LNCAP (cell line): ENCODE measurements around the gene TRAP1.

Experiments used
- TF ChIP-seq, protein P1 (sequence below): fragments of 450-650 bp; IDR thresholded peaks from 2 replicates; pipeline ENCODE4 v1.5.1; 2017; ENCODE audit warnings: mild to moderate bottlenecking

Gene TRAP1

GRCh38 chr16:3618769-3619141, 98.6 kb downstream of the TRAP1 start:
- TF ChIP-seq, protein P1, sequence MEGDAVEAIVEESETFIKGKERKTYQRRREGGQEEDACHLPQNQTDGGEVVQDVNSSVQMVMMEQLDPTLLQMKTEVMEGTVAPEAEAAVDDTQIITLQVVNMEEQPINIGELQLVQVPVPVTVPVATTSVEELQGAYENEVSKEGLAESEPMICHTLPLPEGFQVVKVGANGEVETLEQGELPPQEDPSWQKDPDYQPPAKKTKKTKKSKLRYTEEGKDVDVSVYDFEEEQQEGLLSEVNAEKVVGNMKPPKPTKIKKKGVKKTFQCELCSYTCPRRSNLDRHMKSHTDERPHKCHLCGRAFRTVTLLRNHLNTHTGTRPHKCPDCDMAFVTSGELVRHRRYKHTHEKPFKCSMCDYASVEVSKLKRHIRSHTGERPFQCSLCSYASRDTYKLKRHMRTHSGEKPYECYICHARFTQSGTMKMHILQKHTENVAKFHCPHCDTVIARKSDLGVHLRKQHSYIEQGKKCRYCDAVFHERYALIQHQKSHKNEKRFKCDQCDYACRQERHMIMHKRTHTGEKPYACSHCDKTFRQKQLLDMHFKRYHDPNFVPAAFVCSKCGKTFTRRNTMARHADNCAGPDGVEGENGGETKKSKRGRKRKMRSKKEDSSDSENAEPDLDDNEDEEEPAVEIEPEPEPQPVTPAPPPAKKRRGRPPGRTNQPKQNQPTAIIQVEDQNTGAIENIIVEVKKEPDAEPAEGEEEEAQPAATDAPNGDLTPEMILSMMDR = no peak

GRCh38 chr16:3612510-3613466, 104.5 kb downstream of the TRAP1 start:
- TF ChIP-seq, protein P1 = no peak

GRCh38 chr16:3611146-3611975, 106.0 kb downstream of the TRAP1 start, which contains the start of gene SLX4:
SLX4 (minus strand) TSS chr16:3611606; CDS start chr16:3608964, 2,642 bp downstream.
- TF ChIP-seq, protein P1 = no peak

- TF ChIP-seq, protein P1 = no peak
Observed at GRCh38 chr16:3610698-3611145, 106.6 kb downstream of the TRAP1 start.

- TF ChIP-seq, protein P1 = no peak
Observed at GRCh38 chr16:3609895-3610697, 107.2 kb downstream of the TRAP1 start.

DNA sequence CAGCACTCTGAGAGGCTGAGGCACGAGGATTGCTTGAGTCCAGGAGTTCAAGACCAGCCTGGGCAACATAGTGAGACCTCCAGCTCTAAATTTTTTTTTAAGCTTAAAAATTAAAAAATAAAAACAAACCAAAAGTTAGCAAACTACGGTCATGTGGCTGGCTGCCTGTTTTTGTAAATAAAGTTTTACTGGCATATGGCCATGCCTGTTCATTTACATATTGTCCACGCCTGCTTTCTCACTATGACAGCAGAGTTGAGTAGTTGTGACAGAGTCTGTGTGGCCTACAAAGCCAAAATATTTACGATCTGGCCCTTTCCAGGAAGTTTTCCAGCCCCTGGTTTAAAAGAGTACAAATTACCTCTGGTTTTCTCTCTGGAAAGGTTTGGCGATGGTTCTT, 109.3 kb downstream of the TRAP1 start:
- TF ChIP-seq, protein P1 = no peak
